Measurements from ENCODE around the gene PRTG. TPM values are rescaled to one million over a fixed set of nuclear protein-coding genes. Genes with fewer than 3 reads are reported as not detected.
A peak's percentile ranks its signal among the peaks of the same experiment; 100 is the strongest.
"Not testable (repeated sequence)": the region's sequence is repeated elsewhere in the genome, so short reads cannot be mapped to it uniquely, and the experiment has no call there.

PRTG gene
- total RNA-seq, 1 donor from 2014 or later, result 19.0 TPM

- peak; percentile 48 for DNase-seq (ENCODE audit: low read depth)
These were observed 112.1 kb downstream of the PRTG start for GRCh38 chr15:55630858-55631257.

- no peak for DNase-seq (ENCODE audit: low read depth)
These were observed 114.6 kb downstream of the PRTG start for GRCh38 chr15:55628369-55628730.

GRCh38 chr15:55627730-55628368 is 115.1 kb downstream of the PRTG start:
- peak; percentile 98 for DNase-seq (ENCODE audit: low read depth)

- no peak for DNase-seq (ENCODE audit: low read depth)
These were observed 123.2 kb downstream of the PRTG start for GRCh38 chr15:55619783-55620182.

GRCh38 chr15:55618387-55618786 is 124.6 kb downstream of the PRTG start:
- no peak for DNase-seq (ENCODE audit: low read depth)

- DNase-seq (ENCODE audit: low read depth), result no peak
These were observed 127.5 kb downstream of the PRTG start for GRCh38 chr15:55615445-55615844.

- no peak for DNase-seq (ENCODE audit: low read depth)
These were observed 129.2 kb downstream of the PRTG start for GRCh38 chr15:55613727-55614126.

- DNase-seq (ENCODE audit: low read depth), result no peak
These were observed 136.7 kb downstream of the PRTG start for GRCh38 chr15:55606214-55606613.

- DNase-seq (ENCODE audit: low read depth), result no peak
These were observed 141.6 kb downstream of the PRTG start for GRCh38 chr15:55601374-55601773.

GRCh38 chr15:55599439-55599838 is 143.5 kb downstream of the PRTG start:
- DNase-seq (ENCODE audit: low read depth), result no peak

GRCh38 chr15:55593019-55593418 is 149.9 kb downstream of the PRTG start:
- not testable (repeated sequence) for DNase-seq (ENCODE audit: low read depth)

- DNase-seq (ENCODE audit: low read depth), result no peak
These were observed 152.2 kb downstream of the PRTG start for GRCh38 chr15:55590788-55591187.

GRCh38 chr15:55589287-55589686 is 153.7 kb downstream of the PRTG start:
- no peak for DNase-seq (ENCODE audit: low read depth)

GRCh38 chr15:55588815-55589115 is 154.2 kb downstream of the PRTG start:
- DNase-seq (ENCODE audit: low read depth), result peak; percentile 3

- DNase-seq (ENCODE audit: low read depth), result no peak
These were observed 154.7 kb downstream of the PRTG start, which contains the start of gene PYGO1 for GRCh38 chr15:55588070-55588814. Gene PYGO1 (minus strand): TSS chr15:55588345. CDS start chr15:55587883, 462 bp downstream.

GRCh38 chr15:55587321-55588069 is 155.5 kb downstream of the PRTG start:
- DNase-seq (ENCODE audit: low read depth), result no peak

GRCh38 chr15:55586808-55587207 is 156.1 kb downstream of the PRTG start:
- DNase-seq (ENCODE audit: low read depth), result no peak

- no peak for DNase-seq (ENCODE audit: low read depth)
These were observed 166.0 kb downstream of the PRTG start for GRCh38 chr15:55576943-55577342.

GRCh38 chr15:55574096-55574495 is 168.9 kb downstream of the PRTG start:
- no peak for DNase-seq (ENCODE audit: low read depth)

GRCh38 chr15:55573224-55573623 is 169.7 kb downstream of the PRTG start:
- no peak for DNase-seq (ENCODE audit: low read depth)

- no peak for DNase-seq (ENCODE audit: low read depth)
These were observed 178.4 kb downstream of the PRTG start for GRCh38 chr15:55564347-55565145.

GRCh38 chr15:55562601-55563000 is 180.4 kb downstream of the PRTG start:
- no peak for DNase-seq (ENCODE audit: low read depth)

Data from renal cortical epithelial cell (primary cell).